ENCODE measurements around the gene HOXB3.

DNA sequence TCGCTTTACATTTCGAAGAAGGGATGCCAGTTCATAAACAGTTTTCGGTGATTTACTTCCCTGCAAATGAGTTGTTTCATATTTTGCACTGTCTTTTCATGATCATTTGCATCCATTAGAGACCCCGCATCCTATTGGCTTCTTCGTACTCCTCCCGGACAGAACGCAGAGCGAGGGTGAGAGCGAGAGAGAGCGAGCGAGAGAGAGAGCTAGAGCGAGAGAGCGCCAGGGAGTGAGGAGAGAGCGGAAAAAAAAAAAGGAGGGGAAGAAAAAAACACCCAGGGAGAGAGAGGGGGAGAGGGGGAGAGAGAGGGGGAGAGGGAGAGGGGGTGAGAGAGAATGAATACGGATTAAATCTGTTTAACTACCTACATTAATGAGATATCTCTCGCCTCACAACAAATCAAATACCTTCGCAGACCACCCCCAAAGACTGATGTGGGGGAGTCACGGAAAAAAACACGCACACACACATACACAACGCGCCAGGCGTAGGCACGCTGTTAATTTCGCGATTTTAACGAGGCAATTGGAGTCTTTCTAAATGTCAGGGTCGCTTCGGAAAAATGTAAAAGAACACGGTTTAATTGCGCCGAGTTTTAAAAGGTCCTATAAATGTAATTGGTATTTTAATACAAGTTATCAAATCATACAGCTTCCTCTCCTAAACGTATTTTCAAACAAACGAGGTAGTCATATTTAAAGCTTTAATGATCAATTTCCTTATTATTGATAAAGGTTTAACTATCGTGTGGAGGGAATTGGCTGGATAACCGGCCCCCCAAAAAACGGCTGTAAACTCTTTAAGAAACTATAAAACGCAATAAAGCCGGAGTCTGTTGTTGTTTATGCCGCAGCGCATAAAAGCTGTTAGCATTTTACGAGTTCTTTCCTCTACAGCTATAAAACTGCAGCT lies 25.3 kb upstream of the HOXB3 start, which contains the start of gene HOXB8:
- TF ChIP-seq CEBPB (IDR thresholded peaks at IDR 0.05; ENCODE audit: low read depth, low read length) (no peak), BHLHE40 (IDR thresholded peaks at IDR 0.05; ENCODE audit: low read depth, low read length) (no peak), MXI1 (IDR thresholded peaks at IDR 0.05; ENCODE audit: borderline replicate concordance, low read depth, low read length) (no peak), POLR2A (IDR thresholded peaks at IDR 0.05; ENCODE audit: low read depth, low read length) (no peak), MAFK (IDR thresholded peaks at IDR 0.05; ENCODE audit: low read depth, low read length) (no peak), RCOR1 (IDR thresholded peaks at IDR 0.05; ENCODE audit: insufficient replicate concordance, low read length) (no peak), CHD1 (IDR thresholded peaks at IDR 0.05; ENCODE audit: low read depth, low read length) (no peak)
- TF ChIP-seq, protein P1, sequence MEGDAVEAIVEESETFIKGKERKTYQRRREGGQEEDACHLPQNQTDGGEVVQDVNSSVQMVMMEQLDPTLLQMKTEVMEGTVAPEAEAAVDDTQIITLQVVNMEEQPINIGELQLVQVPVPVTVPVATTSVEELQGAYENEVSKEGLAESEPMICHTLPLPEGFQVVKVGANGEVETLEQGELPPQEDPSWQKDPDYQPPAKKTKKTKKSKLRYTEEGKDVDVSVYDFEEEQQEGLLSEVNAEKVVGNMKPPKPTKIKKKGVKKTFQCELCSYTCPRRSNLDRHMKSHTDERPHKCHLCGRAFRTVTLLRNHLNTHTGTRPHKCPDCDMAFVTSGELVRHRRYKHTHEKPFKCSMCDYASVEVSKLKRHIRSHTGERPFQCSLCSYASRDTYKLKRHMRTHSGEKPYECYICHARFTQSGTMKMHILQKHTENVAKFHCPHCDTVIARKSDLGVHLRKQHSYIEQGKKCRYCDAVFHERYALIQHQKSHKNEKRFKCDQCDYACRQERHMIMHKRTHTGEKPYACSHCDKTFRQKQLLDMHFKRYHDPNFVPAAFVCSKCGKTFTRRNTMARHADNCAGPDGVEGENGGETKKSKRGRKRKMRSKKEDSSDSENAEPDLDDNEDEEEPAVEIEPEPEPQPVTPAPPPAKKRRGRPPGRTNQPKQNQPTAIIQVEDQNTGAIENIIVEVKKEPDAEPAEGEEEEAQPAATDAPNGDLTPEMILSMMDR (conservative IDR thresholded peaks at IDR 0.05; ENCODE audit: low read depth, low read length): no peak
